Fibroblast of mammary gland (primary cell): ENCODE results near the gene ANO3.

Experiments
- DNase-seq: peaks from one replicate; pipeline ENCODE4 v3.0.0-alpha.2; 2010; ENCODE audit warnings: low read depth
- H3K4me3 ChIP-seq: 2 replicates; pipeline ENCODE4 v1.5.1; 2011; ENCODE audit warnings: low read depth, mild to moderate bottlenecking, low read length, moderate library complexity; ENCODE audit not compliant: control insufficient read depth
- CTCF ChIP-seq: conservative IDR thresholded peaks from 2 replicates; pipeline ENCODE4 v1.5.1; 2011; ENCODE audit warnings: low read depth, low read length, inconsistent platforms; ENCODE audit not compliant: control insufficient read depth, insufficient read depth

The ANO3 gene

GRCh38 chr11:26572770-26573402, 241.0 kb downstream of the ANO3 start:
- no peak overlapping the region for H3K4me3 ChIP-seq
- TF ChIP-seq CTCF = no peak
- DNase-seq = no peak

GRCh38 chr11:26573896-26574295, 242.0 kb downstream of the ANO3 start:
- H3K4me3 ChIP-seq = no peak overlapping the region
- TF ChIP-seq CTCF = no peak
- DNase-seq = no peak

GRCh38 chr11:26575946-26576345, 244.0 kb downstream of the ANO3 start:
- DNase-seq = peak; percentile 63
- no peak overlapping the region for H3K4me3 ChIP-seq
- no peak for TF ChIP-seq CTCF

- H3K4me3 ChIP-seq = no peak overlapping the region
- no peak for TF ChIP-seq CTCF
- DNase-seq = peak; percentile 93
Measured at GRCh38 chr11:26578998-26579661, 247.2 kb downstream of the ANO3 start.

GRCh38 chr11:26579683-26580082, 247.8 kb downstream of the ANO3 start:
- H3K4me3 ChIP-seq = no peak overlapping the region
- no peak for TF ChIP-seq CTCF
- DNase-seq = peak; percentile 43

- peak; percentile 90 for DNase-seq
- no peak for TF ChIP-seq CTCF
- H3K4me3 ChIP-seq = no peak overlapping the region
Measured at GRCh38 chr11:26580929-26581328, 249.0 kb downstream of the ANO3 start.
